ENCODE results near the gene ZNF385B. TPM values are rescaled to one million over a fixed set of nuclear protein-coding genes. Genes with fewer than 3 reads are reported as not detected.

ZNF385B gene
- total RNA-seq, 1 experiment from 2014 or later = 2.2 TPM

- Mint-ChIP-seq H3K27me3 (ENCODE audit: low read depth) (no peaks in the 10 kb centered on the region; the same call in 1 of the 2 replicates), H3K9me3 (no peaks in the 10 kb centered on the region), H3K36me3 (no peaks in the 10 kb centered on the region), H3K4me1 (no peaks in the 10 kb centered on the region), H3K27ac (no peak overlapping the region), H3K4me3 (no peak overlapping the region)
- no peak for ATAC-seq
- POLR2A ChIA-PET = interaction anchor here (0.7 kb wide), 1 partner anchor 1103 kb away, joined by 5 read pairs; no protein-coding TSS in a partner anchor
- no peak for TF ChIP-seq MAX (CRISPR knock-in tag; IDR thresholded peaks at IDR 0.05)
- TF ChIP-seq CDX4 (CRISPR knock-in tag; IDR thresholded peaks at IDR 0.05; ENCODE audit: borderline replicate concordance) = no peak
- no peak for TF ChIP-seq SMAD4 (CRISPR knock-in tag; IDR thresholded peaks at IDR 0.05)
- no peak for TF ChIP-seq IRF1 (CRISPR knock-in tag; IDR thresholded peaks at IDR 0.05)
- TF ChIP-seq HMGA2 (CRISPR knock-in tag; IDR thresholded peaks at IDR 0.05) = no peak
- no peak for TF ChIP-seq ZNF416 (CRISPR knock-in tag; IDR thresholded peaks at IDR 0.05)
- TF ChIP-seq NFATC4 (CRISPR knock-in tag; IDR thresholded peaks at IDR 0.05) = no peak
- no peak for TF ChIP-seq GTF2I (CRISPR knock-in tag; conservative IDR thresholded peaks at IDR 0.05)
- TF ChIP-seq STAT6 (CRISPR knock-in tag; conservative IDR thresholded peaks at IDR 0.05; ENCODE audit: low read depth) = no peak
- no peak for TF ChIP-seq ELF4 (CRISPR knock-in tag; IDR thresholded peaks at IDR 0.05; ENCODE audit: low read depth)
- no peak for TF ChIP-seq E2F1 (CRISPR knock-in tag; IDR thresholded peaks at IDR 0.05)
- TF ChIP-seq PRDM15 (CRISPR knock-in tag; IDR thresholded peaks at IDR 0.05) = no peak
- no peak for TF ChIP-seq MYBL2 (CRISPR knock-in tag; IDR thresholded peaks at IDR 0.05)
- no peak for TF ChIP-seq CREM (CRISPR knock-in tag; IDR thresholded peaks at IDR 0.05)
- TF ChIP-seq E2F5 (CRISPR knock-in tag; IDR thresholded peaks at IDR 0.05) = no peak
- TF ChIP-seq HMGXB4 (CRISPR knock-in tag; IDR thresholded peaks at IDR 0.05) = no peak
- TF ChIP-seq ATF3 (CRISPR knock-in tag; conservative IDR thresholded peaks at IDR 0.05) = no peak
- no peak for TF ChIP-seq ZNF512 (CRISPR knock-in tag; IDR thresholded peaks at IDR 0.05; ENCODE audit: borderline replicate concordance)
- no peak for TF ChIP-seq NFYB (CRISPR knock-in tag; conservative IDR thresholded peaks at IDR 0.05; ENCODE audit: low read depth)
- DNase-seq (ENCODE audit: low spot score) = no peak
- CTCF ChIA-PET = interaction anchor here (0.6 kb wide), 1 partner anchor 434 kb away, joined by 3 read pairs; no protein-coding TSS in a partner anchor
Observed at GRCh38 chr2:179664972-179665812, 196.2 kb downstream of the ZNF385B start.
